ENCODE results near the gene AGAP1.
"Not testable (repeated sequence)": the region's sequence is repeated elsewhere in the genome, so short reads cannot be mapped to it uniquely, and the experiment has no call there.

AGAP1 gene

GRCh38 chr2:235601960-235602704 is 108.3 kb downstream of the AGAP1 start:
- Mint-ChIP-seq H3K36me3 (peaks cover 3% of the 10 kb centered on the region), H3K9me3 (peaks cover 3% of the 10 kb centered on the region), H3K27ac (no peak overlapping the region), H3K4me3 (no peak overlapping the region), H3K4me1 (no peaks in the 10 kb centered on the region), H3K27me3 (peaks cover 6% of the 10 kb centered on the region)
- no peak for DNase-seq (ENCODE audit: low spot score in 2 of 2)
- ATAC-seq (ENCODE audit: low read depth): no peak

DNA sequence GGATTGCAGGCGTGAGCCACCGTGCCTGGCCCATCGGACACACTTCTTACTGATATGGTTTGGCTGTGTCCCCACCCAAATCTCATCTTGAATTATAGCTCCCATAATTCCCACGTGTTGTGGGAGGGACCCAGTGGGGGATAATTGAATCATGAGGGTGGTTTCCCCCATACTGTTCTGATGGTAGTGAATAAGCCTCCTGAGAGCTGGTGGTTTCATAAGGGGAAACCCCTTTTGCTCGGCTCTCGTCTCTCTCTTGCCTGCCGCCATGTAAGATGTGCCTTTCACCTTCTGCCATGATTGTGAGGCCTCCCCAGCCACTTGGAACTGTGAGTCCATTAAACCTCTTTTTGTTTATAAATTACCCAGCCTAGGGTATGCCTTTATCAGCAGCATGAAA is 109.1 kb downstream of the AGAP1 start:
- H3K27ac Mint-ChIP-seq; H3K27me3 Mint-ChIP-seq; DNase-seq (ENCODE audit: low spot score in 2 of 2); H3K9me3 Mint-ChIP-seq; H3K4me1 Mint-ChIP-seq; H3K4me3 Mint-ChIP-seq; ATAC-seq (ENCODE audit: low read depth); H3K36me3 Mint-ChIP-seq: not testable (repeated sequence)

- ATAC-seq (ENCODE audit: low read depth) (no peak), DNase-seq (ENCODE audit: low spot score in 2 of 2) (no peak)
- Mint-ChIP-seq H3K27me3 (peaks cover 5% of the 10 kb centered on the region), H3K9me3 (peaks cover 3% of the 10 kb centered on the region), H3K27ac (no peak overlapping the region), H3K36me3 (peaks cover 3% of the 10 kb centered on the region), H3K4me3 (no peak overlapping the region), H3K4me1 (no peaks in the 10 kb centered on the region)
These were observed 109.8 kb downstream of the AGAP1 start for GRCh38 chr2:235603659-235604058.

DNA sequence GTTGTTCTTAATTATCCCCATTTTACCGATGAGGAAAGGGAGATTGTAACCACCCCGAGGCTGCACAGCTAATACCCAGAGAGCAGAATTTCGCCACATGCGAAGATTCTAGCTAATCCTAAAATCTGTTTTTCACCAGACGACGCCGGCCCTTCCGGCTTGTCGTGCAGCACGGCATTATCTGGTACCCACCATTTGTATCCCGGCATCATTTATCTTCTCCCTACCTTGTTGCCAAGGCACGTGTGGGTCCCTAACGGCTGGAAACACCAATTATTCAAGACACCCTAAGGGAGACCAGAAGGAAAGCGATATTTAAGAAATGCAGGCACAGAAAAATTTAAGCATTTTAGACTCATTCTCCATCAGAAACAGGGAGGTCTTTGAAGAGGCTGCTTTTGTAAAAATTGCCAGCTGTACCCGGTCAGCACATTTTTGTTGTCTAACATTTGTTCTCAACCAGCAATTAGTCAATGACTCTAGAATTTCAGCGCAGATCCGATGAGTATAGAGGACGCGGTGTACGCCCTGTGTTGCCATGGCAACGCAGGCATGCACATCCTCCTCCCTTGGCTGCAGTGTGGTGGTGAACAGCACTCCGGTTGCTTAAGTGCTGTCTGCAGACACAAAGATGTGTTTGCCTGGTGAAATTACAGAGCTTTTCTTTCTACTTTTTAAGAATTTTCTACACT is 111.6 kb downstream of the AGAP1 start:
- H3K36me3 Mint-ChIP-seq: peaks cover 3% of the 10 kb centered on the region
- peaks cover 3% of the 10 kb centered on the region for H3K9me3 Mint-ChIP-seq
- DNase-seq (ENCODE audit: low spot score in 2 of 2) (no peak), ATAC-seq (ENCODE audit: low read depth) (no peak)
- H3K27me3 Mint-ChIP-seq: peaks cover 8% of the 10 kb centered on the region
- no peak overlapping the region for H3K27ac Mint-ChIP-seq
- H3K4me1 Mint-ChIP-seq: no peaks in the 10 kb centered on the region
- no peak overlapping the region for H3K4me3 Mint-ChIP-seq

- H3K9me3 Mint-ChIP-seq: peaks cover 3% of the 10 kb centered on the region
- no peak for DNase-seq (ENCODE audit: low spot score in 2 of 2)
These were observed 112.3 kb downstream of the AGAP1 start for GRCh38 chr2:235606004-235606715.

GRCh38 chr2:235607546-235608199 is 113.8 kb downstream of the AGAP1 start:
- Mint-ChIP-seq H3K9me3 (no peaks in the 10 kb centered on the region), H3K27ac (no peak overlapping the region), H3K4me1 (no peaks in the 10 kb centered on the region), H3K27me3 (peaks cover 4% of the 10 kb centered on the region), H3K36me3 (no peaks in the 10 kb centered on the region), H3K4me3 (no peak overlapping the region)
- ATAC-seq (ENCODE audit: low read depth) (no peak), DNase-seq (ENCODE audit: low spot score in 2 of 2) (no peak)

More at GRCh38 chr2:235606004-235606715, 112.3 kb downstream of the AGAP1 start:
- no peak for ATAC-seq (ENCODE audit: low read depth)
- H3K27ac Mint-ChIP-seq: no peak overlapping the region
- H3K36me3 Mint-ChIP-seq: peaks cover 3% of the 10 kb centered on the region
- peaks cover 8% of the 10 kb centered on the region for H3K27me3 Mint-ChIP-seq
- H3K4me3 Mint-ChIP-seq: no peak overlapping the region
- H3K4me1 Mint-ChIP-seq: no peaks in the 10 kb centered on the region

DNA sequence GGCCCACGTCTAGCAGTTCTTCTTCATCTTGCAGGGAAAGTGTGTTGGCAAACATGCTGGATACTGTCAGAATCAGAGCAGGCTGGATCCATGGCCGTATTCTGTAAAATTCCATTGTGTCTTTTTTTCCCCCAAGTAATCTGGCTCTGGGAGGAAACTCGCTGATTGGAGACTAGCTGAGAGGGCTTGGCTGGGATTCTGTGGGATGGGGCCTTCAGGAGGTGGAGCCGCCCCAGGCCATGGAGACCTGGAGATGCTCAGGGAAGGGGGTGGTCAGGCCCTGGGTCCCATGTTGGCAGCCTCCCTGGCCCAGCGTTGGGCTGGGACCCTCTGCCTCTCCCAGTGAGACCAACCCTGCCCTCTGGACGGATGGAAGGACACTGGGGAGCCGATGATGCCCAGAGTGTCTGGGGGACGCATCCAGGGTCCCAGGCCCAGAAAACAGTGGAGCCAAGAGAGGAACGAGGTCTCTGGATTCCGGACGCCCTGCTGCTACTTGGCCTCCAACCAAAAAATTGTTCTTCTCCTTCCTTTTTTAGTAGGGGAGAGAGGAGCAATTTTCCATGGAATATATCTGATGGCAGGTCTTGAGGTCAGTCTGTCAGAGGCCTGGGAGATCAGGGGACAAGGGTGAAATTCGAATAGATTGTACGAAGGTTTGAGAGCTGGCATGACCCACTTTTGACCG is 114.5 kb downstream of the AGAP1 start:
- H3K27me3 Mint-ChIP-seq: peaks cover 4% of the 10 kb centered on the region

DNA sequence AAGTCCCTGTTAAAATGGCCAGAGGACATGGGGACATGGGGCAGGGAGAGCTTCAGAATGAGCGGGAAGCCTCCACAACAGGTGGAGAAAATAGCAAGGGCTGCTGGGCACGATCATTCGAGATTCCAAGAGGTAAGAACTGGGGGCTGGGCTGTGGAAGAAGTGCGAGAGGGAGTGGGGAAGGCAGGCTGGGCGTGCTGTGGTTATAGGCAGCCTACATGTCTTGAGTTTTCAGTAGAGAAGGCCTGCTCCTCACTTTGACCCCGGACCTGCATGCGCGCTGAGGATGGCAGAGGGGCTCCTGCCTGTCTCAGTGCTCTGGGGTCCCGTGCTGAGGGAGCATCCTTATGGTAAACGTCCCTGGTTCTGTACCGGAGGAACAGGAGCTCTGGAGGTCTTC is 115.5 kb downstream of the AGAP1 start:
- DNase-seq (ENCODE audit: low spot score in 2 of 2) (no peak), ATAC-seq (ENCODE audit: low read depth) (no peak)
- no peak overlapping the region for H3K4me3 Mint-ChIP-seq
- H3K27me3 Mint-ChIP-seq: peaks cover 4% of the 10 kb centered on the region
- H3K27ac Mint-ChIP-seq: no peak overlapping the region
- no peaks in the 10 kb centered on the region for H3K9me3 Mint-ChIP-seq
- no peaks in the 10 kb centered on the region for H3K36me3 Mint-ChIP-seq
- H3K4me1 Mint-ChIP-seq: no peaks in the 10 kb centered on the region

More for the DNA sequence above, 114.5 kb downstream of the AGAP1 start:
- Mint-ChIP-seq H3K4me1 (no peaks in the 10 kb centered on the region), H3K9me3 (no peaks in the 10 kb centered on the region), H3K27ac (no peak overlapping the region), H3K36me3 (no peaks in the 10 kb centered on the region), H3K4me3 (no peak overlapping the region)
- DNase-seq (ENCODE audit: low spot score in 2 of 2): no peak
- no peak for ATAC-seq (ENCODE audit: low read depth)

- no peak for ATAC-seq (ENCODE audit: low read depth)
These were observed 115.9 kb downstream of the AGAP1 start for GRCh38 chr2:235609746-235610145.

DNA sequence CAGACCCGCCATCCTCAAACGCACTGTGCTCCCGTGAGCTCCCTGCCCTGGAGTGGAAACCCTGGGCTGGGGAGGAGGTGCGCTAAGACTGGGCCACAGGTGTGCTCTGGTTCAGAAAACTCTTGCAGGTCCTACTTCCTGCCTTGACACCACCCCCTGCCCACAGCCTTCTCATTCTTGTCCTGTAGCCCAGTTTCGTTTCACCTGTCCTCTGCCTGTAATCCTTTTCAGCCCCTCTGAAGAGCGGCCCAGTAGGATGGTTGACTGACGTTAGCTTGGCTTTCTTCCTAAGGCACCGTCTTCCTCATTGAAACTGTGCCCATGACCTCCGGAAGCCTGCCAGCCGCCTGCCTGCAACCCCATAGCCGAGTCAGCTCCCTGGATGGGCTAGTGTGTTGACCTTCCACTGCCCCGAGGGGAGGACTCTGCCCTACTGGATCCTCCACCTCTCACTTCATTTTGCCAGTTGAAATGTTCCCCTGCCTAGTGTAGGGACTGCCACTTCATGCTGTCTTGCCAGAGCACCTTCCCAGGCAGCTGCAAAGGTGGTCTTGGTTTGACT is 116.9 kb downstream of the AGAP1 start:
- no peaks in the 10 kb centered on the region for H3K36me3 Mint-ChIP-seq
- no peaks in the 10 kb centered on the region for H3K9me3 Mint-ChIP-seq
- DNase-seq (ENCODE audit: low spot score in 2 of 2): no peak
- H3K4me1 Mint-ChIP-seq: no peaks in the 10 kb centered on the region
- no peak for ATAC-seq (ENCODE audit: low read depth)
- H3K27ac Mint-ChIP-seq: no peak overlapping the region
- H3K4me3 Mint-ChIP-seq: no peak overlapping the region
- peaks cover 3% of the 10 kb centered on the region for H3K27me3 Mint-ChIP-seq

More at GRCh38 chr2:235609746-235610145, 115.9 kb downstream of the AGAP1 start:
- no peaks in the 10 kb centered on the region for H3K36me3 Mint-ChIP-seq
- H3K9me3 Mint-ChIP-seq: no peaks in the 10 kb centered on the region
- no peaks in the 10 kb centered on the region for H3K4me1 Mint-ChIP-seq
- H3K27me3 Mint-ChIP-seq: peaks cover 4% of the 10 kb centered on the region
- no peak overlapping the region for H3K4me3 Mint-ChIP-seq
- DNase-seq (ENCODE audit: low spot score in 2 of 2): no peak
- H3K27ac Mint-ChIP-seq: no peak overlapping the region

DNA sequence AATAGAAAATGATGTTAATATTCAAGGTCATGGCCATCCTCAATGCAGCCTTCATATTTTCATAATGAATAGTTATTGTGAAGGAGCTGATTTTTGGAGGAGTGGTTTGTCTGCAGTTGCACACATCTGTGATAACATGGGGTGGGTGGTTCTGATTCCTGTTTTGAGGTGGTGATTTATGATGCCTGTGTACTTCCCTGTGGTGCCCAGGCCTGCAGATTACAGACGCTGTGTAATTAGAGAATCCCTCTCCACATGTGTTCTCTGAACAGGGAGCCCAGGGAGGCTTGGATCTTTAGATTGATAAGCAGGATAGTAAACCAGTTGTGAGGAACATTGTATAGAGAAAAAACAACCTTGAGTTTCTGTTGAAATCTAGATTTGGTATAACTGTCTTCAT is 117.5 kb downstream of the AGAP1 start:
- H3K27ac Mint-ChIP-seq: no peak overlapping the region
- ATAC-seq (ENCODE audit: low read depth) (no peak), DNase-seq (ENCODE audit: low spot score in 2 of 2) (no peak)
- no peaks in the 10 kb centered on the region for H3K9me3 Mint-ChIP-seq
- no peaks in the 10 kb centered on the region for H3K36me3 Mint-ChIP-seq
- H3K4me1 Mint-ChIP-seq: no peaks in the 10 kb centered on the region
- no peak overlapping the region for H3K4me3 Mint-ChIP-seq
- peaks cover 3% of the 10 kb centered on the region for H3K27me3 Mint-ChIP-seq

GRCh38 chr2:235611756-235612155 is 117.9 kb downstream of the AGAP1 start:
- no peak overlapping the region for H3K4me3 Mint-ChIP-seq
- H3K27me3 Mint-ChIP-seq: peaks cover 3% of the 10 kb centered on the region
- no peaks in the 10 kb centered on the region for H3K9me3 Mint-ChIP-seq
- DNase-seq (ENCODE audit: low spot score in 2 of 2) (no peak), ATAC-seq (ENCODE audit: low read depth) (no peak)
- no peaks in the 10 kb centered on the region for H3K4me1 Mint-ChIP-seq
- no peak overlapping the region for H3K27ac Mint-ChIP-seq
- H3K36me3 Mint-ChIP-seq: no peaks in the 10 kb centered on the region

- no peak overlapping the region for H3K27ac Mint-ChIP-seq
- ATAC-seq (ENCODE audit: low read depth) (no peak), DNase-seq (ENCODE audit: low spot score in 2 of 2) (no peak)
- no peaks in the 10 kb centered on the region for H3K9me3 Mint-ChIP-seq
- H3K4me3 Mint-ChIP-seq: no peak overlapping the region
- no peaks in the 10 kb centered on the region for H3K4me1 Mint-ChIP-seq
- H3K36me3 Mint-ChIP-seq: no peaks in the 10 kb centered on the region
- peaks cover 3% of the 10 kb centered on the region for H3K27me3 Mint-ChIP-seq
These were observed 118.5 kb downstream of the AGAP1 start for GRCh38 chr2:235612181-235612950.

Data from memory B cell (primary cell).